ENCODE measurements around the gene GPATCH2.

The GPATCH2 gene

GRCh38 chr1:217495249-217495648, 135.6 kb downstream of the GPATCH2 start:
- Histone ChIP-seq H3K27ac (ENCODE audit: insufficient read depth, low read length, poor library complexity, severe bottlenecking) (no peak overlapping the region), H3K27me3 (replicated peaks; ENCODE audit: control insufficient read depth, insufficient read depth, low read length, poor library complexity, severe bottlenecking) (no peaks in the 10 kb centered on the region), H3K4me1 (ENCODE audit: control insufficient read depth, insufficient read depth, low read length, poor library complexity, severe bottlenecking) (no peaks in the 10 kb centered on the region), H3K9me3 (ENCODE audit: control insufficient read depth, low read length) (no peaks in the 10 kb centered on the region), H3K4me3 (ENCODE audit: insufficient read depth, low read depth, low read length, poor library complexity, severe bottlenecking) (no peak overlapping the region), H3K36me3 (ENCODE audit: control insufficient read depth, insufficient read depth, low read length) (peaks cover 7% of the 10 kb centered on the region)
- DNase-seq: no peak

DNA sequence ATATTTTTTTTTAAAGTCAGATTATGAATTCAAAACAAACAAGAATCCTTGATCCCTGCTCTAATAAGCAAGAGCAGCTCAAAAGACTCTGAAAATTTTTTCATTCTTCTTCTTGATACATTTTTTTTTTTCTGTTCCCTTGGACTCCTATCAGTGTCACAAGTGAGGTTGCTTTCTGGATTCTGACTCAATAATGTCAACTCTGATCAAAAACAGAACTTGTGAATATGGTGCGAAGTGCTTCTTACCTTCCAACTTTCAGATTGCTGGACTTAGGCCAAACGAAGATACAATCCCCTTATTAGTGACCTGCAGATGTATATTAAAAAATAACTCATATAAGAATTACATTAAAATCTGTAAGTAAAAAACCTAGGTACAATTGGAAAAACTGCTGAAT, 136.1 kb downstream of the GPATCH2 start:
- DNase-seq: no peak
- Histone ChIP-seq H3K27me3 (replicated peaks; ENCODE audit: control insufficient read depth, insufficient read depth, low read length, poor library complexity, severe bottlenecking) (no peaks in the 10 kb centered on the region), H3K36me3 (ENCODE audit: control insufficient read depth, insufficient read depth, low read length) (peaks cover 7% of the 10 kb centered on the region), H3K9me3 (ENCODE audit: control insufficient read depth, low read length) (no peaks in the 10 kb centered on the region), H3K4me3 (ENCODE audit: insufficient read depth, low read depth, low read length, poor library complexity, severe bottlenecking) (no peak overlapping the region), H3K4me1 (ENCODE audit: control insufficient read depth, insufficient read depth, low read length, poor library complexity, severe bottlenecking) (no peaks in the 10 kb centered on the region), H3K27ac (ENCODE audit: insufficient read depth, low read length, poor library complexity, severe bottlenecking) (no peak overlapping the region)

- H3K4me3 ChIP-seq (ENCODE audit: insufficient read depth, low read depth, low read length, poor library complexity, severe bottlenecking): no peak overlapping the region
- no peak for DNase-seq
- H3K9me3 ChIP-seq (ENCODE audit: control insufficient read depth, low read length): no peaks in the 10 kb centered on the region
- H3K27me3 ChIP-seq (replicated peaks; ENCODE audit: control insufficient read depth, insufficient read depth, low read length, poor library complexity, severe bottlenecking): no peaks in the 10 kb centered on the region
- no peaks in the 10 kb centered on the region for H3K4me1 ChIP-seq (ENCODE audit: control insufficient read depth, insufficient read depth, low read length, poor library complexity, severe bottlenecking)
- H3K36me3 ChIP-seq (ENCODE audit: control insufficient read depth, insufficient read depth, low read length): peaks cover 7% of the 10 kb centered on the region
- no peak overlapping the region for H3K27ac ChIP-seq (ENCODE audit: insufficient read depth, low read length, poor library complexity, severe bottlenecking)
These were observed 137.6 kb downstream of the GPATCH2 start for GRCh38 chr1:217493290-217493689.

DNA sequence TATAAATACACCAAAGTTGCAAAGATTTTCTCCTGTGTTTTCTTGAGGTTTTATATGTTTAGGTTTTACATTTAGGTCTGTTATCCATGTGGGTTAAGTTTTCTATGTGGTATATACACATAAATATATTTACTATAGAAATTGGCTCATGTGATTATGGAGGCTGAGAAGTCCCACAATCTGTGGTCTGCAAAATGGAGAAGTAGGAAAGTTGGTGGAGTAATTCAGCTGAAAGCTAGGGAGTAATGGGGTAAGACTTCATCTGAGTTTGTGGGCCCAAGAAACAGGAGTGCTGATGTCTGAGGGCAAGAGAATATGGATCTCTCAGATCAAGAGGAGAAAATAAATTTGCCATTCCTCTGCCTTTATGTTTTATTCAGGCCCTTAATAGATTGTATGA, 146.0 kb downstream of the GPATCH2 start:
- H3K4me3 ChIP-seq (ENCODE audit: insufficient read depth, low read depth, low read length, poor library complexity, severe bottlenecking): no peak overlapping the region
- DNase-seq: no peak
- H3K4me1 ChIP-seq (ENCODE audit: control insufficient read depth, insufficient read depth, low read length, poor library complexity, severe bottlenecking): no peaks in the 10 kb centered on the region
- H3K27me3 ChIP-seq (replicated peaks; ENCODE audit: control insufficient read depth, insufficient read depth, low read length, poor library complexity, severe bottlenecking): no peaks in the 10 kb centered on the region
- H3K27ac ChIP-seq (ENCODE audit: insufficient read depth, low read length, poor library complexity, severe bottlenecking): no peak overlapping the region
- H3K9me3 ChIP-seq (ENCODE audit: control insufficient read depth, low read length): no peaks in the 10 kb centered on the region
- H3K36me3 ChIP-seq (ENCODE audit: control insufficient read depth, insufficient read depth, low read length): no peaks in the 10 kb centered on the region

- Histone ChIP-seq H3K27ac (ENCODE audit: insufficient read depth, low read length, poor library complexity, severe bottlenecking) (no peak overlapping the region), H3K27me3 (replicated peaks; ENCODE audit: control insufficient read depth, insufficient read depth, low read length, poor library complexity, severe bottlenecking) (no peaks in the 10 kb centered on the region), H3K4me3 (ENCODE audit: insufficient read depth, low read depth, low read length, poor library complexity, severe bottlenecking) (no peak overlapping the region), H3K4me1 (ENCODE audit: control insufficient read depth, insufficient read depth, low read length, poor library complexity, severe bottlenecking) (no peaks in the 10 kb centered on the region), H3K9me3 (ENCODE audit: control insufficient read depth, low read length) (no peaks in the 10 kb centered on the region), H3K36me3 (ENCODE audit: control insufficient read depth, insufficient read depth, low read length) (no peaks in the 10 kb centered on the region)
- DNase-seq: no peak
These were observed 148.4 kb downstream of the GPATCH2 start for GRCh38 chr1:217482356-217483102.

DNA sequence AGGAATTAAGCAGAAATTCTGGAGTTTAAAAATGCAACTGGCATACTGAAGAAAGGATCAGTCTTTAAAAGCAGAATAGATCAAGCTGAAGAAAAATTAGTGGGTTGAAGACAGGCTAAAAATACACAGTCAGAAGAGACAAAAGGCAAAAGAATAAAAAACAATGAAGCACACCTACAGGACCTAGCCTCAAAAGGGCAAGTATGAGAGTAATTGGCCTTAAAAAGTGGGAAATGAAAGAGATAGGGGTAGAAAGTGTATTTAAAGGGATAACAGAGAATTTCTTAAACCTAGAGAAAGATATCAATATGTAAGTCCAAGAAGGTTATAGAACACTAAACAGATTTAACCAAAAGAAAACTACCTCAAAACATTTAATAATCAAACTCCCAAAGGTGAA, 152.4 kb downstream of the GPATCH2 start:
- no peaks in the 10 kb centered on the region for H3K36me3 ChIP-seq (ENCODE audit: control insufficient read depth, insufficient read depth, low read length)
- no peak overlapping the region for H3K27ac ChIP-seq (ENCODE audit: insufficient read depth, low read length, poor library complexity, severe bottlenecking)
- no peak overlapping the region for H3K4me3 ChIP-seq (ENCODE audit: insufficient read depth, low read depth, low read length, poor library complexity, severe bottlenecking)
- no peaks in the 10 kb centered on the region for H3K9me3 ChIP-seq (ENCODE audit: control insufficient read depth, low read length)
- H3K4me1 ChIP-seq (ENCODE audit: control insufficient read depth, insufficient read depth, low read length, poor library complexity, severe bottlenecking): no peaks in the 10 kb centered on the region
- no peak for DNase-seq
- H3K27me3 ChIP-seq (replicated peaks; ENCODE audit: control insufficient read depth, insufficient read depth, low read length, poor library complexity, severe bottlenecking): no peaks in the 10 kb centered on the region

DNA sequence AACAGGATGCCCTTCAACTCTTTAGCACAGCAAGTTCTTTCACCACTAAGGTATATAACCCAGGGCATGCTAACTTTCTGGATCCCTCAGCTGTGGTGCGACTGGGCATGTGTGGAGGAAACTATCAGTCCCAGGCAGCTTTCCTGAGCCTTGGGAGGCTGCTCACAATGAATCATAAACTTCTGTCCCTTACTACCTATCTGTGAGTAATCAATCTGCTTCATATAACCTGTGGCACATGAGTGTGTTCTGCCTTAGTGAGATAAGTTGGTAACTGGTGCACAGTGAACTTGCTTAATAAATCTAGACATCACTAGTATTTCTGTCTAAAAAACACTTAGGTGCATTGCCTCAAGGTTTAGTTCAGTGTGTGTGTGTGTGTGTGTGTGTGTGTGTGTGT, 158.0 kb downstream of the GPATCH2 start:
- no peaks in the 10 kb centered on the region for H3K36me3 ChIP-seq (ENCODE audit: control insufficient read depth, insufficient read depth, low read length)
- DNase-seq: no peak
- H3K4me1 ChIP-seq (ENCODE audit: control insufficient read depth, insufficient read depth, low read length, poor library complexity, severe bottlenecking): no peaks in the 10 kb centered on the region
- no peak overlapping the region for H3K4me3 ChIP-seq (ENCODE audit: insufficient read depth, low read depth, low read length, poor library complexity, severe bottlenecking)
- no peak overlapping the region for H3K27ac ChIP-seq (ENCODE audit: insufficient read depth, low read length, poor library complexity, severe bottlenecking)
- no peaks in the 10 kb centered on the region for H3K9me3 ChIP-seq (ENCODE audit: control insufficient read depth, low read length)
- H3K27me3 ChIP-seq (replicated peaks; ENCODE audit: control insufficient read depth, insufficient read depth, low read length, poor library complexity, severe bottlenecking): no peaks in the 10 kb centered on the region

GRCh38 chr1:217471403-217471802, 159.5 kb downstream of the GPATCH2 start:
- DNase-seq: no peak
- H3K4me3 ChIP-seq (ENCODE audit: insufficient read depth, low read depth, low read length, poor library complexity, severe bottlenecking): no peak overlapping the region
- no peak overlapping the region for H3K27ac ChIP-seq (ENCODE audit: insufficient read depth, low read length, poor library complexity, severe bottlenecking)
- no peaks in the 10 kb centered on the region for H3K9me3 ChIP-seq (ENCODE audit: control insufficient read depth, low read length)
- H3K4me1 ChIP-seq (ENCODE audit: control insufficient read depth, insufficient read depth, low read length, poor library complexity, severe bottlenecking): no peaks in the 10 kb centered on the region
- no peaks in the 10 kb centered on the region for H3K27me3 ChIP-seq (replicated peaks; ENCODE audit: control insufficient read depth, insufficient read depth, low read length, poor library complexity, severe bottlenecking)
- H3K36me3 ChIP-seq (ENCODE audit: control insufficient read depth, insufficient read depth, low read length): no peaks in the 10 kb centered on the region

DNA sequence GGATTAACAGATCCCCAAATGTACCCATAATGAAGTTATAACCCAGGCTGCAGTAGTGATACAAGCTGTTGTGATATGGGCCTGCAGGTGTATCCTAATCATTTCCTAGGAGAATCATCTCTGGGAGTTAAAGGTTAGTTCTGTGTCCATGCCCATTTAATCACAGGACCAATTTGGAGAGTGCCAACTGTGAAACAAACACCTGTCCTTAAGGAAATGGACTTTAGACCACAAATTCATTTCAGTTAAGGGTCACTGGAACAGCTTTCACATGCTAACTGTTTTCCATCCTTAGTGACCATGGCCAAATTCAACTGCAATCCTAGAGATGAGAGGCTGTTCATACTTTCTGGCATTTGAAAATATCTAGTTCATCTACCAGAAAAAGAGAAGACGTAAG, 160.9 kb downstream of the GPATCH2 start:
- no peaks in the 10 kb centered on the region for H3K27me3 ChIP-seq (replicated peaks; ENCODE audit: control insufficient read depth, insufficient read depth, low read length, poor library complexity, severe bottlenecking)
- no peaks in the 10 kb centered on the region for H3K9me3 ChIP-seq (ENCODE audit: control insufficient read depth, low read length)
- no peak overlapping the region for H3K27ac ChIP-seq (ENCODE audit: insufficient read depth, low read length, poor library complexity, severe bottlenecking)
- no peaks in the 10 kb centered on the region for H3K4me1 ChIP-seq (ENCODE audit: control insufficient read depth, insufficient read depth, low read length, poor library complexity, severe bottlenecking)
- no peak overlapping the region for H3K4me3 ChIP-seq (ENCODE audit: insufficient read depth, low read depth, low read length, poor library complexity, severe bottlenecking)
- no peak for DNase-seq
- no peaks in the 10 kb centered on the region for H3K36me3 ChIP-seq (ENCODE audit: control insufficient read depth, insufficient read depth, low read length)

DNA sequence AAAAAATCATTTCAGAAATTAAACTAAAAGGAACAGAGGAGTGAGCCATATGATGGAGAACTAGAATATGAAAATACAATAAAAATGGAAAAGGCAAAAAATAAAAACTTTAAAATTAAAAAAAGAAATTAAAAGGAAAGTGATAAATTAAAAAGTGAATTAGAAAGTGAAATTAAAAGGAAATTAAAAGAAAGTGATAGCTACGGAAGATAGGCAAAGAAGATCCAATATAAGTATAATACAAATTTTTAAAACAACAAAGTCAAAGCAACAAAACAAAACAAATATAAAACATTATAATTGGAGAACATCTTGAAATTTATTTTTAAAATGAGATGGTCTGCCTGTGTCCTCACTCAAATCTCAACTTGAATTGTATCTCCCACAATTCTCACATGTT, 165.8 kb downstream of the GPATCH2 start:
- Histone ChIP-seq H3K9me3 (ENCODE audit: control insufficient read depth, low read length) (no peaks in the 10 kb centered on the region), H3K27ac (ENCODE audit: insufficient read depth, low read length, poor library complexity, severe bottlenecking) (no peak overlapping the region)
- DNase-seq: no peak

More for the DNA sequence above, 165.8 kb downstream of the GPATCH2 start:
- Histone ChIP-seq H3K27me3 (replicated peaks; ENCODE audit: control insufficient read depth, insufficient read depth, low read length, poor library complexity, severe bottlenecking) (no peaks in the 10 kb centered on the region), H3K4me1 (ENCODE audit: control insufficient read depth, insufficient read depth, low read length, poor library complexity, severe bottlenecking) (no peaks in the 10 kb centered on the region), H3K4me3 (ENCODE audit: insufficient read depth, low read depth, low read length, poor library complexity, severe bottlenecking) (no peak overlapping the region), H3K36me3 (ENCODE audit: control insufficient read depth, insufficient read depth, low read length) (no peaks in the 10 kb centered on the region)
